ENCODE results near the gene IL1RN.
A peak's percentile ranks its signal among the peaks of the same experiment; 100 is the strongest.

IL1RN gene

GRCh38 chr2:113129519-113130078 is 2.2 kb downstream of the IL1RN start:
- no peak for DNase-seq

GRCh38 chr2:113131352-113132185 is 4.2 kb downstream of the IL1RN start:
- DNase-seq = no peak

- no peak for DNase-seq
Observed at GRCh38 chr2:113132414-113133021, 5.1 kb downstream of the IL1RN start.

GRCh38 chr2:113133704-113134598 is 6.6 kb downstream of the IL1RN start:
- DNase-seq = no peak

GRCh38 chr2:113134717-113135116 is 7.3 kb downstream of the IL1RN start:
- no peak for DNase-seq

GRCh38 chr2:113135317-113135716 is 7.9 kb downstream of the IL1RN start:
- no peak for DNase-seq

GRCh38 chr2:113136828-113137775 is 9.7 kb downstream of the IL1RN start:
- DNase-seq = peak; percentile 25

GRCh38 chr2:113137827-113138226 is 10.4 kb downstream of the IL1RN start:
- DNase-seq = no peak

- peak; percentile 61 for DNase-seq
Observed at GRCh38 chr2:113138428-113139322, 11.3 kb downstream of the IL1RN start.

GRCh38 chr2:113141451-113141850 is 14.1 kb downstream of the IL1RN start:
- DNase-seq = no peak

GRCh38 chr2:113142290-113142689 is 14.9 kb downstream of the IL1RN start:
- no peak for DNase-seq

- DNase-seq = no peak
Observed at GRCh38 chr2:113144259-113144658, 16.9 kb downstream of the IL1RN start.

GRCh38 chr2:113148606-113149552 is 21.5 kb downstream of the IL1RN start:
- DNase-seq = no peak

- no peak for DNase-seq
Observed at GRCh38 chr2:113149553-113150257, 22.3 kb downstream of the IL1RN start.

- no peak for DNase-seq
Observed at GRCh38 chr2:113150258-113150601, 22.8 kb downstream of the IL1RN start.

- no peak for DNase-seq
Observed at GRCh38 chr2:113155331-113155730, 27.9 kb downstream of the IL1RN start.

- DNase-seq = peak; percentile 55
Observed at GRCh38 chr2:113156278-113157117, 29.1 kb downstream of the IL1RN start.

All from NCI-H1105 treated with DMSO at 0.1 percent for 48 hours (cell line).